PC-9 (cell line): ENCODE measurements around the gene LDLRAD2. TPM values are rescaled to one million over a fixed set of nuclear protein-coding genes. Genes with fewer than 3 reads are reported as not detected.

Source experiments
- BruUV-seq: library from RNA; stranded (reverse); fragments of 400-500 nt; replicated peaks from 2 replicates; lab custom pipeline; 2021; lab: Mats Ljungman, UMichigan
- CTCF ChIA-PET: fragments of 300-600 bp; sonication (Branson Sonifier 250); formaldehyde crosslinking; loops from one replicate; lab custom pipeline; 2022; ENCODE audit warnings: antibody characterized with exemption; lab: Charles Lee
- POLR2A ChIA-PET: fragments of 300-600 bp; sonication (Branson Sonifier 250); formaldehyde crosslinking; loops from one replicate; lab custom pipeline; 2022; ENCODE audit warnings: antibody characterized with exemption; ENCODE audit not compliant: unreplicated experiment; lab: Charles Lee
- DNase-seq, 2 experiments: peaks; one replicate each; pipeline versions ENCODE4 v3.0.0 to v3.0.0-alpha.2; 2015 to 2022; ENCODE audit warnings: mixed read lengths in 1 of 2
- H2AFZ ChIP-seq: fragments of 200-600 bp; sonication (generic); 2 replicates; pipeline ENCODE4 v1.8.1; 2017; ENCODE audit warnings: antibody characterized with exemption
- H3F3A ChIP-seq: fragments of 200-600 bp; sonication (generic); 2 replicates; pipeline ENCODE4 v1.8.1; 2017; ENCODE audit warnings: antibody characterized with exemption, mild to moderate bottlenecking, low read depth; ENCODE audit not compliant: insufficient read depth
- H3K27ac ChIP-seq: fragments of 200-600 bp; sonication (generic); 2 replicates; pipeline ENCODE4 v1.6.1; 2016; ENCODE audit warnings: mixed run types
- H3K27me3 ChIP-seq: fragments of 200-600 bp; sonication (generic); 2 replicates; pipeline ENCODE4 v1.6.1; 2016; ENCODE audit warnings: low read depth, mixed run types; ENCODE audit not compliant: insufficient read depth
- H3K36me3 ChIP-seq: fragments of 200-600 bp; sonication (generic); 2 replicates; pipeline ENCODE4 v1.6.1; 2016; ENCODE audit warnings: low read depth, mixed run types
- H3K4me1 ChIP-seq: fragments of 200-600 bp; sonication (generic); replicated peaks from 2 replicates; pipeline ENCODE4 v1.6.1; 2016; ENCODE audit warnings: mixed run types; ENCODE audit not compliant: insufficient read depth
- H3K4me2 ChIP-seq: fragments of 200-600 bp; sonication (generic); 2 replicates; pipeline ENCODE4 v1.6.1; 2017; ENCODE audit warnings: mixed run types
- H3K4me3 ChIP-seq: fragments of 200-600 bp; sonication (generic); 2 replicates; pipeline ENCODE4 v1.6.1; 2016; ENCODE audit warnings: mixed run types
- H3K79me2 ChIP-seq: fragments of 200-600 bp; sonication (generic); 2 replicates; pipeline ENCODE4 v1.6.1; 2017; ENCODE audit warnings: low read depth, mixed run types
- H3K9me2 ChIP-seq: fragments of 200-600 bp; sonication (generic); 2 replicates; pipeline ENCODE4 v1.8.1; 2017; ENCODE audit warnings: mild to moderate bottlenecking; ENCODE audit not compliant: insufficient read depth
- H3K9me3 ChIP-seq: fragments of 200-600 bp; sonication (generic); 2 replicates; pipeline ENCODE4 v1.8.1; 2016; ENCODE audit warnings: low read depth; ENCODE audit not compliant: insufficient read depth
- H4K20me1 ChIP-seq: fragments of 200-600 bp; sonication (generic); 2 replicates; pipeline ENCODE4 v1.8.1; 2017; ENCODE audit not compliant: insufficient read depth
- CTCF ChIP-seq: fragments of 200-600 bp; sonication (generic); conservative IDR thresholded peaks from 2 replicates; pipeline ENCODE4 v1.6.1; 2017; ENCODE audit warnings: mixed run types, antibody characterized with exemption, mild to moderate bottlenecking, moderate library complexity
- EZH2 ChIP-seq: fragments of 200-600 bp; sonication (generic); IDR thresholded peaks from 2 replicates; pipeline ENCODE4 v1.8.0; 2017; ENCODE audit warnings: antibody characterized with exemption, low read depth
- intact Hi-C: fragments of 100-400 bp; cut with micrococcal nuclease; formaldehyde crosslinking; loops from one replicate; pipeline ENCODE4 v1.10.0; 2022; ENCODE audit not compliant: unreplicated experiment
- total RNA-seq: library from RNA; stranded (reverse); gene quantifications from 2 replicates; pipeline ENCODE4 v1.2.3, GENCODE V29; 2021

LDLRAD2 gene
- total RNA-seq, 1 experiment from 2014 or later = not detected

DNA sequence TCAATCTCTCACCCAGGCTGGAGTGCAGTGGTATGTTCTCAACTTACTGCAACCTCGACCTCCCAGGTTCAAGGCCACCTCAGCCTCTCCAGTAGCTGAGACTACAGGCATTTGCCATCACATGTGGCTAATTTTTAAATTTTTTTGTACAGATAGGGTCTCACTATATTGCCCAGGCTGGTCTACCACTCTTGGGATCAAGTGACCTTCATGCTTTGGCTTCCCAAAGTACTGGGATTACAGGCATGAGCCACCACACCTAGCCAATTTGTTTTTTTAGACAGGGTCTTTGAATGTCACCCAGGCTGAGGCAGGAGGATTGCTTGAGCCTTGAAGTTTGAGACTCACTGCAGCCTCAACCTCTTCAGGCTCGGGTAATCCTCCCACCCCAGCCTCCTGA is 19.0 kb upstream of the LDLRAD2 start:
- Histone ChIP-seq H3K27ac (no peak overlapping the region), H3K4me2 (no peak overlapping the region), H3K79me2 (no peaks in the 10 kb centered on the region), H3K36me3 (no peaks in the 10 kb centered on the region), H3K4me3 (no peak overlapping the region), H4K20me1 (no peaks in the 10 kb centered on the region), H3K9me3 (no peaks in the 10 kb centered on the region), H3K4me1 (peaks cover 11% of the 10 kb centered on the region), H2AFZ (no peak overlapping the region), H3K27me3 (no peaks in the 10 kb centered on the region), H3F3A (peaks cover 12% of the 10 kb centered on the region), H3K9me2 (no peaks in the 10 kb centered on the region)
- ChIA-PET POLR2A (no interaction called here), CTCF (no interaction called here)
- intact Hi-C loops = no loop called here
- no peak for TF ChIP-seq CTCF
- no peak for TF ChIP-seq EZH2
- no TSS peak for BruUV-seq
- DNase-seq = no peak

- no peak for TF ChIP-seq EZH2
- Histone ChIP-seq H3K27me3 (no peaks in the 10 kb centered on the region), H2AFZ (no peak overlapping the region), H3K36me3 (no peaks in the 10 kb centered on the region), H3K9me3 (no peaks in the 10 kb centered on the region), H3K79me2 (no peaks in the 10 kb centered on the region), H3F3A (no peaks in the 10 kb centered on the region; the same call in 1 of the 2 replicates), H3K9me2 (no peaks in the 10 kb centered on the region), H3K27ac (no peak overlapping the region), H3K4me1 (no peaks in the 10 kb centered on the region), H3K4me2 (no peak overlapping the region), H3K4me3 (no peak overlapping the region), H4K20me1 (no peaks in the 10 kb centered on the region)
- intact Hi-C loops = no loop called here
- no peak for DNase-seq
- ChIA-PET CTCF (no interaction called here), POLR2A (no interaction called here)
- BruUV-seq = no TSS peak
These were observed 17.4 kb upstream of the LDLRAD2 start for GRCh38 chr1:21794656-21795055.

GRCh38 chr1:21795075-21795474 is 17.0 kb upstream of the LDLRAD2 start:
- TF ChIP-seq EZH2 (no peak), CTCF (no peak)
- H3K27me3 ChIP-seq = no peaks in the 10 kb centered on the region
- intact Hi-C loops = no loop called here
- no peaks in the 10 kb centered on the region for H3K36me3 ChIP-seq
- H3F3A ChIP-seq = no peaks in the 10 kb centered on the region
- no peak overlapping the region for H3K4me3 ChIP-seq
- POLR2A ChIA-PET = no interaction called here
- no peaks in the 10 kb centered on the region for H4K20me1 ChIP-seq
- no peak for DNase-seq
- no peak overlapping the region for H3K27ac ChIP-seq
- H3K4me1 ChIP-seq = no peaks in the 10 kb centered on the region
- no TSS peak for BruUV-seq
- no peak overlapping the region for H2AFZ ChIP-seq
- H3K9me2 ChIP-seq = no peaks in the 10 kb centered on the region
- H3K4me2 ChIP-seq = no peak overlapping the region
- no peaks in the 10 kb centered on the region for H3K79me2 ChIP-seq
- no peaks in the 10 kb centered on the region for H3K9me3 ChIP-seq
- CTCF ChIA-PET = no interaction called here

GRCh38 chr1:21799730-21800129 is 12.3 kb upstream of the LDLRAD2 start:
- Histone ChIP-seq H3K79me2 (no peaks in the 10 kb centered on the region), H3K9me3 (no peaks in the 10 kb centered on the region), H4K20me1 (no peaks in the 10 kb centered on the region), H3K27me3 (no peaks in the 10 kb centered on the region), H3F3A (no peaks in the 10 kb centered on the region; the same call in 1 of the 2 replicates), H3K27ac (no peak overlapping the region), H3K4me1 (peaks cover 7% of the 10 kb centered on the region; the same call in 1 of the 2 replicates), H2AFZ (no peak overlapping the region), H3K4me3 (no peak overlapping the region), H3K4me2 (no peak overlapping the region), H3K9me2 (no peaks in the 10 kb centered on the region), H3K36me3 (no peaks in the 10 kb centered on the region)
- POLR2A ChIA-PET = no interaction called here
- CTCF ChIA-PET = no interaction called here
- TF ChIP-seq CTCF (no peak), EZH2 (no peak)
- no peak for DNase-seq
- intact Hi-C loops = no loop called here
- no TSS peak for BruUV-seq
